Activated CD4-positive, alpha-beta T cell treated with anti-CD3 and anti-CD28 coated beads for 1 hour (primary cell): Measurements from ENCODE around the gene CEP131.

Experiments
- DNase-seq: peaks from one replicate; pipeline ENCODE4 v3.0.0-alpha.2; 2020

The CEP131 gene

DNA sequence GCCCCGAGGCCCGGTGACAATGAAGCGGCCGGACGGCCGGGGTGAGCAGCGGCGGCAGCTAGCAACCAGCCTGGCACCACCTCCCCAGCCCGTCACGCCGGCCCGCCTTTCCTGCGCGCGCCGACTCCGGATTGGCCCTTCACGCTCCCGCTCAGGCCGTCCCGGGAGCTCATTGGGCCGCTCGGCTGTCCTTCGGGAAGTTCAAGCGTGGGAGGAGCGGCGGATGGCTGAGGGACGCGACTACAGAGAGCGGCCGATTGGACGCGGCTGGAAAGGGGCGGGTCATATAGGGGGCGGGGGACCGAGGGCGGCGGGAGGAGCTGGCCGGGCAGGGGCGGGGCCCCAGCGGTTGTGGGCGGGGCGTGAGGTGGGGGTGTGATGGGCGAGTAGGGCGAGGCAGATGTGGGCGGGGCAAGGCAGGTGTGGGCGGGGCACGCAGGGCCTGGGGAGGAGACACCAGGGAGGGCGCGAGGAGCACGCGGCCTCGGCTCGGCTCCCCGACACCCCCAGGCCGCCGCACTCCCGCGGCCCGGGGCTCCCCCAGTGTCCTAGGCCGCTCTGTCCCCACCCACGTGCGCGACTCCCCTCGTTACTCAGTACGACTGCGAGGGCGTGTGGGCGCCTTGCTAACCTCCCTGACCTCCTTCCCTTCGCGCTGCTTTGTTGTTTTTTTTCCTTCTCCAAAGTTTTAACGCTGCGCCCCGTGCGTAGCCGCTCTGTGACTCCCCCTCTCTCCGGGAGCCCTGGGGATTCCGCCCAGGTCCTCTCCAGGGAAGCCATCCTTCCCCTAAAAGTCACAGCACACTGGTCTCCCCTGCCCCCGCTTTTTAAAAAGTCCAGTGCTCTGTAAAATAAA lies at the start of gene CEP131:
Gene CEP131, minus strand, starts transcription at position 60 of the 856 bp plus-strand sequence. CDS start 2,909 bp downstream, outside the sequence.
- peak; percentile 99 for DNase-seq

DNA sequence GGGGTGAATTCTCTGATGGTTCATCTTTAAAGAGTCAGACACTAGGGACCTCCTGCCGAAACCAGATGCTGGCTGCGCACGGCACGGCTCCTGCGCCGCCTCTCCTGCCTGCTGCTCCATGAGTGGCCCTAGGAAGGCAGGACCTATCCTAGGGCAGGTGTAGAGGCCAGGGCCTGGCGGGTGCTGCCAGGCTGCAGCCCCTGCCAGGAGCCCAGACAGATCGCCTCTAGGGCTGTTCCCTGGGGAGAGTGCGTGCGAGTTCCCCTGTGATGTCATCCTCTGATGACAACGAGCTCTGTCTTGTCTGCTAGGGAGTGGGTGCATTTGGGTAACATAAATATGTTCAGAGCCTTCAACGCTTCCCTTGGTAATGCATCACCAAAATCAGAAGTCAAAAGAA lies 48.5 kb upstream of the CEP131 start:
- no peak for DNase-seq

GRCh38 chr17:81270279-81270678 lies 47.5 kb upstream of the CEP131 start:
- no peak for DNase-seq

- DNase-seq, result no peak
Measured at GRCh38 chr17:81267390-81268067, 44.8 kb upstream of the CEP131 start.

DNA sequence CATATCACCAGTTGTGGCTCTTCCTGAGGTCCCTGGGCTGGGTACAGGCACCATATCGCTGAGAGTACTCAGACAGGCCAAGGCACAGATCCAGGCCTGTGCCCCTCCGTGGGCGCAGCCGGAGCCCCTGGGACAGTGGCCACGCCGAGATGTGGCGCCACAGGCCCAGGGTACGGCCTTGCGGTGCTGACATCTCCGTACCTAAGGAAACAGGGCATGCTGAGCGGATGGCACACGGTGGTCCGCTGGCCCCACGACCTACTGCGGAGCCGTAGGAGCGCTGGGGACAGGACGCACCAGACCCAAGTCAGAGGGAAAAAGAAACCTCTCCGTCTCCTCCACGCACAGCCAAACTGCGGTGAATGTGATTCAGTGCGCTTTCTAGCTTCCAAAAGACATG lies 42.8 kb upstream of the CEP131 start:
- DNase-seq, result no peak

GRCh38 chr17:81264640-81265039 lies 41.9 kb upstream of the CEP131 start:
- DNase-seq, result no peak

- no peak for DNase-seq
Measured at GRCh38 chr17:81263371-81264181, 40.8 kb upstream of the CEP131 start.

GRCh38 chr17:81261582-81262336 lies 39.0 kb upstream of the CEP131 start:
- no peak for DNase-seq

- DNase-seq, result no peak
Measured at GRCh38 chr17:81261096-81261495, 38.3 kb upstream of the CEP131 start.

DNA sequence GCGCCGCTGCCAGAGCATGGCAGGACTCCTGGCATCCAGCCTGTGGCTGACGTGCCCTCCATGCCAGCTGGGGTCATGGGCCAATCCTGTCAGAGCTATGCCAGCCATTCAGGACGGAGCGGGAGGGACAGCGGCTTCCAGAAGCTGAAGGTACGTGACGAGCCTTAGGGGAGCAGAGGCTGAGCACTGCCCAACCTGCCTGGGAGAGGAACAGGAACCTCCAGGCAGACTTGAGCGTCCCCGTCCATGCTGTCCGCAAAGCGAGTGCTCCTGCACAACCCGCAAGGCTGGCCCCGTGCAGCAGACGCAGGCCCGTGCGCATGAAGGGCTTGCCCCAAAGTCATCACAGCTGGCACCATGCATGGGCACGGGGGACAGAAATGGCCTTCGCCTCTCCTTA lies 37.9 kb upstream of the CEP131 start:
- no peak for DNase-seq

DNA sequence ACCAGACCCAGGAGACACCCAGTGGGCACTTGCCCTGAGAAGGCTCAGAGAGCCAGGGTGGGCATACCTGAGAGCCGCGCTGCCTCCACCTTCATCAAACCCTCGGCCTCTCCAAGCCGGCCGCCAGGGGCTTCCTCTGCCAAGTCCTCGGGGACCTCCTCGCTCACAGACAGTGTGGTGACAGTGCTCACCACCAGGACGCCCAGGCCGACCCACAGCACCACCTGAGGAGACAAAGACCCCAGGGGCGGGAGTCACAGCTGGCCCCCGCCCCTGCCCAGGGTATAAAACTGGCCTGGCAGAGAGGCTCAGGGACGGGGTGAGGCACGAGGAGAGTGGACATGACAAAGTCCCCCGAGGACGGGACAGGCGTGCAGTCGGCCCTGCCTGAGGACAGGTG lies 37.4 kb upstream of the CEP131 start:
- no peak for DNase-seq

DNA sequence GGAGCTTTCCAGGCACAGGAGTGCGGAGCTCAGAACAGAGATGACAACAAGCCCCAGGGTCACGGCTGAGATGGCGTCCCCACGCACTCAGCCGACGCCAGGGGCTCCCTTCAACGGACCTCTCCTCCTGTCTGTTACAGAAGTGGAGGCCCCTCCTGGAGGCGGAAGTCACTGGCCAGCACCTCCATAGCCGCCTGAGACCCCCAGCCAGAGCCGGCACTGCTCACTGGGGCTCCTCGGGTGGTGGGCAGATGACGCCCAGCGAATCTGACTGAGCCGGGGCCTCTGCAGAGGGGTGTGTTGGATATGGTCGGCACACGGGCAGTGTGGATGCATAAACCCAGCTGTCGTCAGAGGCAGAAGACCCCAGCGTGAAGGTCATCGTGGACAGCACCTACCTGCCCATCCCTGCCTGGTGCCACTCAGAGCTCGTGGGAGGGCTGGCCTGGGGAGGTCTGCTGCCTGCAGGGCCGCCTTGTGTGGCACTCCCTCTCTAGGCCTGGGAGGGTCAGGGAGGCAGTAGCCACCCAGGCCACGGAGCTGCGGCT lies 36.4 kb upstream of the CEP131 start:
- DNase-seq, result no peak

- DNase-seq, result no peak
Measured at GRCh38 chr17:81258292-81258691, 35.5 kb upstream of the CEP131 start.

DNA sequence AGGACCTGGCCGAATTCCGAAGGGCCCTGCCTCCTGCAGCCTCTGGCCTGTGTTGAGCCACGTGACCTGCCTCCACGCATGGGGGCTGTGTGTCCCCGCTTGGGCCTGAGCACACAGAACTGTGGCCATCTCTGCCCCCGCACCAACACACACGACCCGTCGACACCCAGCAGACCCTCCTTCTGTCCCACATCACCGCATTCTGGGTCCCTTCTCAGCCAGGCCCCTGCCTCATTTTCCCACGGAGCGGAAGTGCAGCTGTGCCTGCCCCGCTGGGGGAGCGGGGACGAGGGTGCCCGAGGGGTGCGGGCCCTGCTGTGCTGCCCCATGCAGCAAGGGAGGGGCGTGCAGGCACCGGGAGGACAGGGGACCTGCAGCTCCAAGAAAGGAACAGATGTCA lies 34.8 kb upstream of the CEP131 start:
- no peak for DNase-seq

- DNase-seq, result no peak
Measured at GRCh38 chr17:81256616-81257015, 33.9 kb upstream of the CEP131 start.

DNA sequence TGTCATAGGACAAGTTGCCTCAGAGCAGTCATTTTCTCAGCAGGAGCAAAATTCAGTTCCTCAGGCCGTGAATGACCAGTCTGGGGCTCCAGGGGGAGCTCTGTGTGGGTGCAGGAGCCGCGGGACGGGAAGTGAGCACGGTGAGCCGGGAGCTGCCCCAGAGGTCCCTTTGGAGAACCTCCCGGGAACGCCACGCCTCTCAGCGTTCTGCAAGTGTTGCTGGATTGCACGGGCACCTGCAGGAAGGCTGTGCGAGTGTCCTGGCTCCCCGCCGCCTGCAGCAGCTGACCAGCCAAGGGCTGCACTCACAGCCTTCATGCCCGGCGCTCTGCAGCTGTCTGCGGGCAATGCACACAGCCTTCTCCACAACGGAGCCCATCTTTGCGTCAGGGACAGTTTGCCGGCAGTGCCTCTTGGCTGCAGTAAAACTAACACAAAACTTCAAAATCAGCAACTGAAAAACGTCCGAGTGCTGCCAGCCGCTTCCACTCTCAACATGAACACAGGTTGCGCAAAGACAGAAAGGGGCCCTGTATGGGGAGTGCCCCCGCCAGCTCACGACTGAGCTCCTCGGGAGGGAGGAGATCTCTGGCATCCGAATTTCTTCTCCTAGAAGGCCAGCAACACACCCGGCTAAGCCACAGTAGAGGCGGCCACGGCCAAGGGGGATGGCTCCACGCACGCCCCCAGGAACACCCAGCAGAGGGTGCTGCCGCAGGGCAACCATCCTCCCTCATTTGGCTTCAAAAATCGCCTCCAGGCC lies 32.4 kb upstream of the CEP131 start:
- no peak for DNase-seq

DNA sequence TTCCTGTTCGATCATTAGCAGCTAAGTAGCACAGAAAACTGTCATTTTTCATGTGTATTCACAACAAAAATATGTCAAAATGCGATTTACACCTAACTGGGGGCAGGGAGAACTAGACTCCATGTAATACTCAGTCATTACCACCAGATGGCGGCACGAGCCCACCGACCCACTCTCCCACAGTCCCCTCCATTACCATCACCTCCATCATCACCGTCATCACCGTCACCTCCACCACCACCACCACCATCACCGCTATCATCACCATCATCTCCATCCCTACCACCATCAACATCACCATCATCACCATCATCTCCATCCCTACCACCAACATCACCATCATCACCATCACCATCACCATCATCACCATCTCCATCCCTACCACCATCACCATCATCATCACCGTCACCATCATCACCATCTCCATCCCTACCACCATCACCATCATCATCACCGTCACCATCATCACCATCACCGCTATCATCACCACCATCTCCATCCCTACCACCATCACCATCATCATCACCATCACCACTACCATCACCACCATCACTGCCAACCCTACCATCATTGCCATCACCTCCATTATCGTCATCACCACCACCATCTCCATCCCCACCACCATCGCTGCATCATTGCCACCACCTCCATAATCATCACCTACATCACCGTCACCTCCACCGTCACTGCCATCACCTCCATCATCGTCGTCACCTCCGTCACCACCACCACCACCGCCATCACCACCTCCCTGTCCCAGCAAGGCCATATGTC lies 30.8 kb upstream of the CEP131 start:
- DNase-seq, result peak; percentile 45

- DNase-seq, result no peak
Measured at GRCh38 chr17:81252987-81253329, 30.2 kb upstream of the CEP131 start.

DNA sequence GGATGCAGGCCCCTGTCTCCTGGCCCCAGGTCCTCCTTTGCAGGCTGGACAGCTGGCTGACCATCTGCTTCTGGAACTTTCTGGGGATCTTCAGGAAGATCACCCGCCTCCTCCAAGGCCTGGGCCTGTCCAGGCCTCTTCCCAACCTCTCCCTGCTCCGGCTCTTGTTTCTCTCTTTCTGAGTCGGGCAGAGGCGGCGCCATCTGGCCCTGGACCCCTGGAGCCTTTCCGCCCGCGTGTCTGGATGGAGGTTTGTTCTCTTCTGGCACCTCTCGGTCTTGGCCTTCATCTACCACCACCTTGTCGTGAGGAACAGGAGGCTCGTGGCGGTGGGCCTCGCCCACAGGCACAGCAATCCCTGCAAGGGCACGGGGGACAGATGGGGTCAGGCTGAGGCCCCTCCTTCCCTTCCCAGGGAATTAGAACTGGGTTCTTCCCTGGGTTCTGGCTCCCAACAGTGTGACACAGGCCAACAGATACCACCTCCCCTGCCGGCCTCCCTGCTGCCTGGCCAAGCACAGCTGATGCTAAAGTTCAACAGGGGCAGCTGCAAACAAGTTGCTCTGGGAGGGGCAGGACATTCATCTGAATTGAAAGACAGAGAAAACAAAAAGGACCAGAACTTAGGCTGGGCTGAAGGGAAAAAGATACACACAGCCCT lies 29.7 kb upstream of the CEP131 start:
- no peak for DNase-seq

- DNase-seq, result no peak
Measured at GRCh38 chr17:81251709-81252301, 29.0 kb upstream of the CEP131 start.
